ENCODE data around the gene DNAI4. TPM values are rescaled to one million over a fixed set of nuclear protein-coding genes. Genes with fewer than 3 reads are reported as not detected.

The DNAI4 gene
- total and polyA plus RNA-seq, 2 of the 8 experiments (the other 6 are each of a cell fraction or from before 2014, with no cell fraction given) = 0.32 to 2.1 TPM

DNA sequence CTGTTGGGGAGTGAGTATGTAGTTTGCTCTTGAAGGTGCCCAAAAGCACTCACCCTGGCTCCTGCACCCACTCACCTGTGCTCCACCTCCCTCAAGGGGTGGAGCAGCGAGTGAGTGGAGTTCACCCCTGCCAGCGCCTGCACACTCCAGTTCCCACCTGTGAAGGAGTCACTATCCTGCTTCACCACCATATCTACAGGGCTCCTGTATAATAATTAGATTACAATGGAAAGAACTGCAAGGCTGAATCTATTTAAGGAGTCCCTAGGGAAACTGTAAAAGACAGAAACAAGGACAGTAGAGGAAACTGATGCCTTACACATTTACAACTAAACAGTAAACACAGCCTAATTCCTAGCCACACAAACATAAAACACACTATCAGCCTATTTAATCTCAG, 4.1 kb downstream of the DNAI4 start:
- no peak overlapping the region for H4K5ac ChIP-seq (ENCODE audit: insufficient read length, low read depth, low read length)
- no peak for DNase-seq (ENCODE audit: low read depth in 1 of 2, low spot score in 2 of 2)
- H3K4me3 ChIP-seq (ENCODE audit: extremely low read depth in 1 of 4, insufficient read depth in 2 of 4, low read depth in 3 of 4, low read length in 4 of 4) = no peak overlapping the region
- H3K4me1 ChIP-seq (replicated peaks in 1 of 4; ENCODE audit: control insufficient read depth in 3 of 4, insufficient read depth in 4 of 4, low read length in 3 of 4) = peaks cover 0 to 7% (median 0%) of the 10 kb centered on the region in 4 experiments; a peak in 3 of 7 replicates
- ChIA-PET POLR2A (ENCODE audit: partially characterized antibody) (interaction anchor here (1.1 to 1.7 kb wide), 2 partner anchors 9 to 10 kb away, joined by 3 to 4 read pairs; no protein-coding TSS in a partner anchor), CTCF (ENCODE audit: partially characterized antibody) (interaction anchor here (0.7 kb wide), 1 partner anchor 317 kb away, joined by 3 read pairs; no protein-coding TSS in a partner anchor)
- no peak overlapping the region for H4K91ac ChIP-seq (replicated peaks; ENCODE audit: insufficient read length, low read length)
- no peaks in the 10 kb centered on the region for H3K27me3 ChIP-seq (replicated peaks in 1 of 4; ENCODE audit: control insufficient read depth in 3 of 4, extremely low read depth in 1 of 4, insufficient read depth in 3 of 4, low read length in 3 of 4)
- no peak overlapping the region for H2AFZ ChIP-seq (ENCODE audit: low read length)
- H2BK5ac ChIP-seq (ENCODE audit: low read depth, low read length) = no peak overlapping the region
- H3K79me1 ChIP-seq (ENCODE audit: low read depth, low read length) = 0 out of 2 replicates have a peak, but pooled peaks cover 2% of the 10 kb centered on the region
- H3K36me3 ChIP-seq (ENCODE audit: control insufficient read depth in 2 of 4, insufficient read depth in 4 of 4, low read length in 3 of 4) = no peaks in the 10 kb centered on the region; a peak in 1 of 8 replicates
- no peak overlapping the region for H2BK15ac ChIP-seq (ENCODE audit: low read length)
- no peak overlapping the region for H3K56ac ChIP-seq (replicated peaks; ENCODE audit: insufficient read length, low read depth, low read length)
- FAIRE-seq = no peak
- 93% methylated on average over 2 of the region's 2 CpGs; no CpG with 5 or more reads in 1 of the 2 experiments for WGBS, 2 experiments (ENCODE audit: extremely low coverage in 1 of 2, insufficient coverage in 1 of 2, insufficient read length in 1 of 2, insufficient replicate concordance in 2 of 2, low coverage in 1 of 2, low lambda C conversion rate in 2 of 2, missing lambda C conversion rate in 1 of 2)
- H2BK120ac ChIP-seq (replicated peaks; ENCODE audit: low read depth, low read length) = no peak overlapping the region
- no peak overlapping the region for H3K27ac ChIP-seq (ENCODE audit: low read depth, low read length)
- no peak overlapping the region for H3K4ac ChIP-seq (replicated peaks; ENCODE audit: insufficient read length, low read depth, low read length)
- no peak overlapping the region for H3K4me2 ChIP-seq (ENCODE audit: insufficient read depth in 1 of 2, low read depth in 2 of 2, low read length in 2 of 2)
- no peak overlapping the region for H2BK20ac ChIP-seq (ENCODE audit: low read length)
- no peak overlapping the region for H2BK12ac ChIP-seq (ENCODE audit: low read depth, low read length)
- no peak overlapping the region for H3K14ac ChIP-seq (ENCODE audit: insufficient read length)
- no peak overlapping the region for H4K8ac ChIP-seq (ENCODE audit: extremely low read depth, insufficient read depth, low read length)
- no peak overlapping the region for H3K18ac ChIP-seq (ENCODE audit: extremely low read depth, low read length)
- no peak overlapping the region for H3K9ac ChIP-seq (replicated peaks in 1 of 4; ENCODE audit: extremely low read depth in 1 of 4, low read depth in 3 of 4, low read length in 3 of 4)
- H3K23me2 ChIP-seq (ENCODE audit: low read depth, low read length) = peaks cover 3% of the 10 kb centered on the region; the same call in 1 of the 2 replicates
- peaks cover 3 to 27% of the 10 kb centered on the region in 2 experiments; a peak in 3 of 4 replicates for H3K79me2 ChIP-seq (ENCODE audit: control insufficient read depth in 1 of 2, insufficient read depth in 2 of 2, low read length in 2 of 2)
- no peak overlapping the region for H2AK5ac ChIP-seq (ENCODE audit: low read depth, low read length)
- no peak overlapping the region for H3K23ac ChIP-seq (ENCODE audit: insufficient read length)
- no peaks in the 10 kb centered on the region for H3K9me3 ChIP-seq (ENCODE audit: insufficient read depth in 2 of 2, low read depth in 1 of 2, low read length in 1 of 2)
- peaks cover 0 to 1% of the 10 kb centered on the region in 2 experiments for H4K20me1 ChIP-seq (replicated peaks in 1 of 2; ENCODE audit: control insufficient read depth in 1 of 2, insufficient read depth in 2 of 2, low read length in 2 of 2)
- TF ChIP-seq, protein P1, sequence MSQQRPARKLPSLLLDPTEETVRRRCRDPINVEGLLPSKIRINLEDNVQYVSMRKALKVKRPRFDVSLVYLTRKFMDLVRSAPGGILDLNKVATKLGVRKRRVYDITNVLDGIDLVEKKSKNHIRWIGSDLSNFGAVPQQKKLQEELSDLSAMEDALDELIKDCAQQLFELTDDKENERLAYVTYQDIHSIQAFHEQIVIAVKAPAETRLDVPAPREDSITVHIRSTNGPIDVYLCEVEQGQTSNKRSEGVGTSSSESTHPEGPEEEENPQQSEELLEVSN (IDR thresholded peaks at IDR 0.05) = no peak
- TF ChIP-seq RNF2 (IDR thresholded peaks at IDR 0.05; ENCODE audit: borderline replicate concordance, low read depth, low read length, missing control alignments, poor library complexity, severe bottlenecking) = no peak

Data from H1 (cell line).